Measurements from ENCODE around the gene EIF3M.
"Not testable (repeated sequence)": the region's sequence is repeated elsewhere in the genome, so short reads cannot be mapped to it uniquely, and the experiment has no call there.

EIF3M gene

GRCh38 chr11:32583459-32584271, at the start of gene EIF3M:
Gene EIF3M, plus strand, starts transcription at chr11:32583831. Its CDS starts 57 bp downstream, at chr11:32583888.
- peak; percentile 91 for DNase-seq

- no peak for DNase-seq
These were observed 44.8 kb upstream of the EIF3M start for GRCh38 chr11:32538804-32539203.

- no peak for DNase-seq
These were observed 33.9 kb upstream of the EIF3M start for GRCh38 chr11:32549611-32550187.

- no peak for DNase-seq
These were observed 33.4 kb upstream of the EIF3M start for GRCh38 chr11:32550207-32550606.

GRCh38 chr11:32555091-32555490, 28.5 kb upstream of the EIF3M start:
- no peak for DNase-seq

- DNase-seq, result no peak
These were observed 27.7 kb upstream of the EIF3M start for GRCh38 chr11:32555895-32556294.

- no peak for DNase-seq
These were observed 21.8 kb upstream of the EIF3M start for GRCh38 chr11:32561835-32562234.

- no peak for DNase-seq
These were observed 20.6 kb upstream of the EIF3M start for GRCh38 chr11:32562839-32563599.

GRCh38 chr11:32563600-32563959, 20.1 kb upstream of the EIF3M start:
- DNase-seq, result no peak

GRCh38 chr11:32566517-32566916, 17.1 kb upstream of the EIF3M start:
- no peak for DNase-seq

GRCh38 chr11:32567154-32567553, 16.5 kb upstream of the EIF3M start:
- DNase-seq, result no peak

GRCh38 chr11:32569313-32569881, 14.2 kb upstream of the EIF3M start:
- no peak for DNase-seq

GRCh38 chr11:32571039-32571438, 12.6 kb upstream of the EIF3M start:
- no peak for DNase-seq

- no peak for DNase-seq
These were observed 10.4 kb upstream of the EIF3M start for GRCh38 chr11:32573228-32573627.

- no peak for DNase-seq
These were observed 9.2 kb upstream of the EIF3M start for GRCh38 chr11:32574421-32574820.

GRCh38 chr11:32575070-32575469, 8.6 kb upstream of the EIF3M start:
- no peak for DNase-seq

- DNase-seq, result no peak
These were observed 7.2 kb upstream of the EIF3M start for GRCh38 chr11:32576456-32576855.

- DNase-seq, result no peak
These were observed 2.7 kb upstream of the EIF3M start for GRCh38 chr11:32580967-32581366.

GRCh38 chr11:32581556-32581955, 2.1 kb upstream of the EIF3M start:
- DNase-seq, result no peak

GRCh38 chr11:32584921-32585320, 1.3 kb downstream of the EIF3M start:
- no peak for DNase-seq

GRCh38 chr11:32586576-32587190, 3.1 kb downstream of the EIF3M start:
- no peak for DNase-seq

- DNase-seq, result no peak
These were observed 10.6 kb downstream of the EIF3M start for GRCh38 chr11:32594272-32594671.

- DNase-seq, result not testable (repeated sequence)
These were observed 12.5 kb downstream of the EIF3M start for GRCh38 chr11:32596114-32596513.
